ENCODE results near the gene RNLS.
"Not testable (repeated sequence)": the region's sequence is repeated elsewhere in the genome, so short reads cannot be mapped to it uniquely, and the experiment has no call there.

Gene RNLS

DNA sequence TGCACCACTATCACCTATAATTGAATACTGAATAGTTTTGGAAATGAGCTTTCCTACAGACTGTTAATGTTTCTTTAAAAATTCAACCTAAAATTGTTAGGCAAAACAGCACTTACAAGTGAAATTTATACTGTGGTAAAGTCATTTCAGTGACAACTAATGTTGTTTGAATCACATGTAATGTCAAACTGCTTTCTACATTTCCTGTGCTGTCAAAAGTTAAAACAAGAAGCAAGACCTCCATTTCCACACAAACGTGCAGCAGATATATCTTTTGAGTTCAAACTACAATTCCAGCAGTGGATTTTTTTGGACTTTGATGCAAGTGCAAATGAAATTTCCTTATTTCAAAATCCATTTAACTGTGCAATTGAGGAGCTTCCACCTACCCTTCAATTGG lies 199.8 kb downstream of the RNLS start:
- DNase-seq: no peak

DNA sequence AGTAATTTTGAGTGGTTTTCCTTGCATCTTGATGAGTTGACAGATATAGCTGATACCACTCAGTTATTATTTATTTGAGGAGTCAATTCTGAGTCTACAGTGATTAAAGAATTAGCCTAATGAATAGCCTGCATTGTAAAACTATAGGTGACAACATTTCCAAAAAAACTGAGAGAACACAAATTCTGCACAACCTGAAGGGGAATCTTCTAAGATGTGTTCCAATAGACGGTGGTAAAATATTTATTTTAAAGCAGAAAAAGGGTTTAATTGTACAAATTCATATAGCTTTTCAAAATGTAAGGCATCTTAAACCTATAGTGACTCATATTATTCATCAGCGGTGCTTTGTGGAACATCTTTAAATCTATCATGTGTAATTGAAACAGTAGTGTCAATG lies 200.4 kb downstream of the RNLS start:
- no peak for DNase-seq

DNA sequence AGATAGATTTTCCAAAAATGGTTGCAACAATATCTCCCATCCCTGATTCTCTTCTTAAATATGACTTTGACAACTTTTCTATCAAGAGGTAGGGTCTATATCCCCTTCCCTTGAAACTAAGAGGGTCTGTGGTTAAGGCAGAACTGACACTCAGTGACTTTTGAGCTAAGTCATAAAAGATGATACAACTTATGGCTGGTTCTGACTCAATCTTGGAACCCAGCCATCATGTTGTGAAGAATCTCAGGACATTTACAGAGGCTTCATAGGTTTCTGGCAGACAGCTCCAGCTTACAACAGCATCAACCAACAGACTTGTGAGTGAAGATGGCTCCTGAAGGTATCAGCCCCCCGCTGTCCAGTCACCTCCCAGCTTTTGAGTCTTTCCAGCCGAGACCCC lies 203.5 kb downstream of the RNLS start:
- no peak for DNase-seq

- DNase-seq: no peak
These were observed 205.6 kb downstream of the RNLS start for GRCh38 chr10:88377510-88377909.

- DNase-seq: no peak
These were observed 208.5 kb downstream of the RNLS start for GRCh38 chr10:88374392-88375175.

GRCh38 chr10:88372881-88373592 lies 210.1 kb downstream of the RNLS start:
- DNase-seq: no peak

- DNase-seq: no peak
These were observed 210.9 kb downstream of the RNLS start for GRCh38 chr10:88372051-88372715.

- DNase-seq: no peak
These were observed 212.4 kb downstream of the RNLS start for GRCh38 chr10:88370713-88371112.

GRCh38 chr10:88366772-88367171 lies 216.3 kb downstream of the RNLS start:
- no peak for DNase-seq

DNA sequence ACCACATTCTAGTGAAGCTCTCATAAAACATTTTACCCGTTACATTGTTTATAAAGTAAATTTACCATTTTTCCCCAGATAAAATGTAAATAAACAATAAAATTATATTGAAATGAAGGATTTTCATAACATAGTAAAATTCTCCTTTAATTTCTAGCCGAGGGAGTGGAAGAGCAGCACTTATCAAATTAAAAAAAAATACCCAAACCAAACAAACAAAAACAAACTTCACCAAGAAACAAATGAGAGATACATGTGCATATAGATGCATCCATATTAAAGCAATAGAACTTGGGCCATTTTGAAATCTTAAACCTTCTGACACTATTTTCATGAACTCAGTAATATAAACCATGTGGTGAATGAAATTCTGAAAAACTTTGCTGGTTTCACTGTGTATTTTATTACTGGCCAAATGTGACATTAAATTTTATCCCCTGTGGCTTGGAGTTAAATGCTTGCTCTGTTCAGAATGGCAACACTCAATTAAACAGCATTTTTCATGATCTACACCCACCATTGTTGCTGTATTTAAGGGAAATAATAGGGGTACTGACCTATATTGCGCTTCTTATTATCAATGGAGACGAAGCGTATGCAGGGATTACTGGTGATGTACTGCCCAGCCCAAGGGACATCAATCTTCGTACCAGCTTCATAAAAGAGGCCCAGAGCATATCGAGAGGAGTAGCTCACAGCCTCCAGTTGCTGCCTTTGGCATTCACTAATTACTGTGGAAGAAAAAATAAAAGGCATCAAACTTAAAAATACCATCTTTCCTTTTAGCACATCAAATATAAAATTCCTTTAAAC lies 220.9 kb downstream of the RNLS start:
- no peak for DNase-seq

- DNase-seq: no peak
These were observed 221.6 kb downstream of the RNLS start for GRCh38 chr10:88361494-88361893.

GRCh38 chr10:88355750-88356149 lies 227.4 kb downstream of the RNLS start:
- not testable (repeated sequence) for DNase-seq

DNA sequence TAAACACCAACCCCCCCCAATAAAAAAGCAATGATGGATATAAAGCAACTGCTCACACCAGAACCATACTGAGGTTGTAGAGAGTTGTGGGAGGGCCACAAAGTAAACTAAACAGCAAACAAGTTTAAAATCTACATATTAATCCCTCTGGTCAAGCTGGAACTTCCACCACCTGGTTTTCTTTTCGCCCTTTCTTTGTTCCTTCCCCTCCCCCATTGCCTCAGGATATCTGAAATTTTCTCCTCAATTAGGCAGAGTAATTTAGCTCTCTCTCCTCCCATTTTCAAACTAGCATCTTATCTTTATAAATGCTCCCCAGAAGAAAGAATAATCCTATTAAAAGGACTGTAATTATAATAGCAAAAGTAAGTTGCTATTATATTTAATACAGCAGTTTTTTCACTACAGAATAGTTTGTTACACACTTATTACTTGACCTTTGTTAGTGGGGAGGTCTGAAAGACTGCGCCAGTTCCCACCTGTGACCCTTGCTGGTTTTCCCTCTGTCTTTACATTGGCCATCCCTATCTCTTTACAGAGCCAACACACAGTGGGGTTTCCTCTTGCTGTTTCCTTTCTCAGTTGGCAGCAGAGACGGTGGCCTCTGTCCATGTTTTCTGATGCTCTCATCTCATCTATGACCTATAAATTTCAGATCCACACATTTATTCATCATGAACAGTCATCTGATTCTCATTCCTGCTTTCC lies 235.4 kb downstream of the RNLS start:
- DNase-seq: no peak

GRCh38 chr10:88347022-88347421 lies 236.1 kb downstream of the RNLS start:
- DNase-seq: no peak

DNA sequence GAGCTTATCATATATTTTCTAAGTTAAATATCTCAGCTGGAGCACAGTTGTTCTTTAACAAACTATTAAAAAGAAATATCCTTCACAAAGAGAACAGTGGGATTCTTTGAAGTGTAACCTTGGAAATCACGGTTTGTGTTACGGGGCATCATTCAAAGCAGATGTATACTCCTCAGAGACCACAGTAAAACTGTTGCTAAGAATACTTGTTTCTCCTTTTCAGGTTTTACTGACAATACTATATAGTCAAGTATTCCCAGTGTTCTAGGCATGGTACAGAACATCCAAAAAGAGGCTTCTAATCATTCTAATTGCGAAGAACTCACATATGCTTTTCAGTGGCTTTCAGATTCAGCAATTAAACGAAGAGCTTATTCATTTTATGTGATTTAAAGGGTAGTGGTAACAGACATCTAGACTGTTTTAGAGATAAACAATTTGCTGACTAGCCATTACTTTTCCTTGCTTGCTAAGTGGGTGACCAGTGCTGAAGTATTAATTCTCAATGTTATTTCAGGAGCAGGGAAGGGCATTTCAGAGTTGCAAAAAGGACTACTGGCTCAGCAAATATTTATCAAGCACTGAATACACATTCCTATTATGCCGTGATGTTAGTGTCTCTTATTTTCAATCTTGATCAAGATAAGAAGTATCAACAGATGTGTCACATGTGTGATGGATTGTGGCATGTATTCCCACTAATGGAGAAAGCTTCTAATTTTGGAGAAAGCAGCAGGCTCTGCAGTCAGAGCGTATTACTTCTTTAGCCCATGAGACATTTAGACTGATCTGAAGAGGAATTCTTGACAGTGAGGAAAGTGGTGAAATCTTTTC lies 236.8 kb downstream of the RNLS start:
- no peak for DNase-seq

DNA sequence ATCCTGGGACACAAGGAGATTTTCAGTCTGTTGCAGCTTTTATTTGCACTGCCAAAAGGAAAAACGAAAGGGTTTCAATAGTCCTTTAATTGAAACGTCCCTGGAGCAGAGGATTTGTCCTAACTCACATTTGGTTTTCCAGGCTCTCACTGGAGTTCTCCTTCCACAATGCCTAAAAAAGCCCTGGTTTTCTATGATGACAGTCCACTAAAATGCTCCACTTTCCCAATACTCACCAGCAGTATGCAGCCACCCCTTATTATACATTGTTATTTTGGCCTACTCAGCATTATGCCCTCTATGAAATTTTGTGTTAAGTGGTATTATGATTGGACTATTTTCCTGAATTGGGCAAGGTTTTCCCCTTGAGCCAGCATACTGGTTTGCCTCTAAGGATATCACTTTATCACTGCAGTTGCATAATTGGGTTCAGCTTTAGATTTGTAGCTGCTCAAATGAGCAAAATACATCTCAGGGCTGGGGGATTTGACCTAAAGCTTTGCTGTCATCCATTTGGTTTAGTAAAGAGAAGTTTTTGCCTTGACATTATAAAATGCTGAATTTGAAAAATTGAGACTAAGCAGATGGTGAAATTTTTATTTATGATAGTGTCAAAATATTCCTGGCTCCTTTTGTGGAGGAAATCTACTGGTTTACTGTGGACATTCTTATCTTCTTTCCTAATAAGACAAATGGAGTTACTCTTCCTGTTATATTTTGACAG lies 239.2 kb downstream of the RNLS start:
- no peak for DNase-seq

DNA sequence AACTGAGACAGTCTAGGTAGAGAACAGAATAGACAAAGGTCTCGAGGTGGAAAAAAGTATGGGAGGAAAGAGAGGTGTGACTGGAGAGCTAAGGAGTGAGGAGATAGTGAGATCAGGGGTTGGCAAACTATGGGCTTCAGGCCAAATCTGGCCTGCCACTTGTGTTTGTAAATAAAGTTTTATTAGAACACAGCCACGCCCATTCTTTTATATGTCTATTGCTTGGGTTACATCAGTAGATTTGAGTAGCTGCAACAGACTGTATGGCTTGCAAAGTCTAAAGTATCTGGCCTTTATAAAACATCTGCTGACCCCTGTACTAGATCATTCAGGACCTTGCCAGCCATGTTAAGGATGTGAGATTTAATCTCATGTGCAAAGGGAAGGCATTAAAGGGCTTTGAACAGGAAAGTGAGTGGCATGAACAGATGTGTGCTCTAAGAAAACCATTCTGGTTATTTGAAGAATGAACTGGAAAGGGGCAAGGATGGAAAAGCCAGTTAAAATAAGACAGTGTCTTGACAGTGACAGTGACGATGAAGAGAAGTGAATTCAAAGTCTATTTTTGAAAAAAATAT lies 240.3 kb downstream of the RNLS start:
- DNase-seq: no peak

GRCh38 chr10:88337134-88337533 lies 246.0 kb downstream of the RNLS start:
- no peak for DNase-seq

DNA sequence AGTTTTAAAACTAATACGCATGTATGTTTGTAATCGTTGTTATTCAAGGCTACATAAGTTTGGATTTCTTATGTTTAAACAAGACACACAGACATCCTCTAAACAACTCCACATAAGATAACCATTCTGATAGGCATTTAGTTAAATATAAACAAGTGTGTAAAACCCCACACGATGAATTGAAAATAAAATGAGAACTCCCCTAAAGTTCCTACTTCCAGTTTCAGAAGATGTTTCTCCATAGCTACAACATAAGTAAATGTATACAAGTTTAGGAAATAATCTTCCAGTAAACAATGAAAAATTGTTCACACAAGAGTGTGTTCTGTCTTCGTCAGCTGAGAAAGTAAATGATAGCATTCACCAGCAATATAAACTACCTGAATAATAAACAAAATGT lies 246.8 kb downstream of the RNLS start:
- no peak for DNase-seq

GRCh38 chr10:88333248-88333630 lies 249.9 kb downstream of the RNLS start:
- no peak for DNase-seq

All from DMS79 treated with DMSO at 0.1 percent for 48 hours (cell line).